Ishikawa (cell line): ENCODE data around the gene MCU.
A peak's percentile ranks its signal among the peaks of the same experiment; 100 is the strongest.

ENCODE experiments used
- CEBPB ChIP-seq: IDR thresholded peaks from 2 replicates; pipeline ENCODE4 v1.6.1; 2012
- CREB1 ChIP-seq: IDR thresholded peaks from 2 replicates; pipeline ENCODE4 v1.6.1; 2012; ENCODE audit warnings: low read depth
- EGR1 ChIP-seq: IDR thresholded peaks from 2 replicates; pipeline ENCODE4 v1.6.1; 2012
- EP300 ChIP-seq: IDR thresholded peaks from 2 replicates; pipeline ENCODE4 v1.6.1; 2012; ENCODE audit warnings: borderline replicate concordance
- FOXM1 ChIP-seq: IDR thresholded peaks from 2 replicates; pipeline ENCODE4 v1.6.1; 2012; ENCODE audit warnings: low read depth, borderline replicate concordance
- MAX ChIP-seq: IDR thresholded peaks from 2 replicates; pipeline ENCODE4 v1.6.1; 2012
- NFIC ChIP-seq: IDR thresholded peaks from 2 replicates; pipeline ENCODE4 v1.6.1; 2012
- RAD21 ChIP-seq: IDR thresholded peaks from 2 replicates; pipeline ENCODE4 v1.6.1; 2012; ENCODE audit warnings: low read depth
- TAF1 ChIP-seq: IDR thresholded peaks from 2 replicates; pipeline ENCODE4 v1.6.1; 2012; ENCODE audit warnings: low read depth, mild to moderate bottlenecking
- TCF12 ChIP-seq: IDR thresholded peaks from 2 replicates; pipeline ENCODE4 v1.6.1; 2012; ENCODE audit warnings: low read depth
- TEAD4 ChIP-seq: IDR thresholded peaks from 2 replicates; pipeline ENCODE4 v1.6.1; 2012
- YY1 ChIP-seq: IDR thresholded peaks from 2 replicates; pipeline ENCODE4 v1.6.1; 2012; ENCODE audit warnings: low read depth
- ZBTB7A ChIP-seq: IDR thresholded peaks from 2 replicates; pipeline ENCODE4 v1.6.1; 2012; ENCODE audit warnings: low read depth
- TF ChIP-seq, protein P1 (sequence below): IDR thresholded peaks from 2 replicates; pipeline ENCODE4 v1.6.1; 2012; ENCODE audit warnings: low read depth, mild to moderate bottlenecking
- TF ChIP-seq, protein P2 (sequence below): IDR thresholded peaks from 2 replicates; pipeline ENCODE4 v1.6.1; 2012

The MCU gene

DNA sequence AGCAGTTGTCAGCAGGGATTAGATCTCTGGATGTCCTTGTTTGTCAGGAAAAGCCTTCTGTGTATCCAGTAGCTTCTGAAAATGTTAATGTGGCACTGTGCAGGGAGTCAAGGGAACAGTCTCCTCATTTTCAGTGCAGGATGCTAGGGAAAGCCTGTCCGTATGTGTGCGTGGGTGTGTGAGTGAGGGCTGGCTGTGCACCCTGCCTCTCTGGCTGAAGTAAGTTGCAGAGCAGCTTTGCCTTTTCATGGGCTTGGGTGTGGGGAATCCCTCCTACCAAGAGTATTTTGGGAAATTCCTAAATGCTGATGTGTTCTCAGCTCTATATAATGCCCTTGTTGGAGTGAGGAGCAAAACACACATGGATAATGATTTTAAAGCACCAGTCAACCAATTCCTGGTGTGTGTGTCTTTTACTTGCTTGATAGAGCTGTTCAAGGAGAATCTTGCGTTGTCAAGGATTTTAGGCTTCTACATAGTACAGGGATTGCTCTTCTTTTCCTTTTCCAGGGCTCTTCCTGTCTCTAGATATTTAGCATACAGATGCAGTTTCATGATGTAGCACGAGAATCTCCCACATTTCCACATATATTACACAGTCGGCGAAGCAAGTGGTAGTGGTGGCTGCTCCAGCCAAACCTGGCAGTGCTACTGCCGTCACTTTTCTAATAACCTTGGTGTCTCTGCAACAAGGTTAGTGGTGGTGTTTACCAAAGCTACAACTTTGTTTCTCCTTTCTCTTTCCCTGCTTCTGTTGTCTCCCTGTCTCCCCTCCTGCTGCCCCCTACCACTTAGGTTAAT lies 92.8 kb downstream of the MCU start:
- TF ChIP-seq MAX = no peak
- TF ChIP-seq ZBTB7A = no peak
- TF ChIP-seq CEBPB = no peak
- TF ChIP-seq FOXM1 = no peak
- no peak for TF ChIP-seq YY1
- TF ChIP-seq TCF12 = peak; percentile 33; the same call in 1 of the 2 replicates
- TF ChIP-seq NFIC = no peak
- TF ChIP-seq, protein P1, sequence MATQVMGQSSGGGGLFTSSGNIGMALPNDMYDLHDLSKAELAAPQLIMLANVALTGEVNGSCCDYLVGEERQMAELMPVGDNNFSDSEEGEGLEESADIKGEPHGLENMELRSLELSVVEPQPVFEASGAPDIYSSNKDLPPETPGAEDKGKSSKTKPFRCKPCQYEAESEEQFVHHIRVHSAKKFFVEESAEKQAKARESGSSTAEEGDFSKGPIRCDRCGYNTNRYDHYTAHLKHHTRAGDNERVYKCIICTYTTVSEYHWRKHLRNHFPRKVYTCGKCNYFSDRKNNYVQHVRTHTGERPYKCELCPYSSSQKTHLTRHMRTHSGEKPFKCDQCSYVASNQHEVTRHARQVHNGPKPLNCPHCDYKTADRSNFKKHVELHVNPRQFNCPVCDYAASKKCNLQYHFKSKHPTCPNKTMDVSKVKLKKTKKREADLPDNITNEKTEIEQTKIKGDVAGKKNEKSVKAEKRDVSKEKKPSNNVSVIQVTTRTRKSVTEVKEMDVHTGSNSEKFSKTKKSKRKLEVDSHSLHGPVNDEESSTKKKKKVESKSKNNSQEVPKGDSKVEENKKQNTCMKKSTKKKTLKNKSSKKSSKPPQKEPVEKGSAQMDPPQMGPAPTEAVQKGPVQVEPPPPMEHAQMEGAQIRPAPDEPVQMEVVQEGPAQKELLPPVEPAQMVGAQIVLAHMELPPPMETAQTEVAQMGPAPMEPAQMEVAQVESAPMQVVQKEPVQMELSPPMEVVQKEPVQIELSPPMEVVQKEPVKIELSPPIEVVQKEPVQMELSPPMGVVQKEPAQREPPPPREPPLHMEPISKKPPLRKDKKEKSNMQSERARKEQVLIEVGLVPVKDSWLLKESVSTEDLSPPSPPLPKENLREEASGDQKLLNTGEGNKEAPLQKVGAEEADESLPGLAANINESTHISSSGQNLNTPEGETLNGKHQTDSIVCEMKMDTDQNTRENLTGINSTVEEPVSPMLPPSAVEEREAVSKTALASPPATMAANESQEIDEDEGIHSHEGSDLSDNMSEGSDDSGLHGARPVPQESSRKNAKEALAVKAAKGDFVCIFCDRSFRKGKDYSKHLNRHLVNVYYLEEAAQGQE = no peak
- TF ChIP-seq, protein P2, sequence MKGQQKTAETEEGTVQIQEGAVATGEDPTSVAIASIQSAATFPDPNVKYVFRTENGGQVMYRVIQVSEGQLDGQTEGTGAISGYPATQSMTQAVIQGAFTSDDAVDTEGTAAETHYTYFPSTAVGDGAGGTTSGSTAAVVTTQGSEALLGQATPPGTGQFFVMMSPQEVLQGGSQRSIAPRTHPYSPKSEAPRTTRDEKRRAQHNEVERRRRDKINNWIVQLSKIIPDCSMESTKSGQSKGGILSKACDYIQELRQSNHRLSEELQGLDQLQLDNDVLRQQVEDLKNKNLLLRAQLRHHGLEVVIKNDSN = no peak
- TF ChIP-seq EGR1 = peak; percentile 91
- TF ChIP-seq TEAD4 = peak; percentile 30; the same call in 1 of the 2 replicates
- no peak for TF ChIP-seq RAD21

DNA sequence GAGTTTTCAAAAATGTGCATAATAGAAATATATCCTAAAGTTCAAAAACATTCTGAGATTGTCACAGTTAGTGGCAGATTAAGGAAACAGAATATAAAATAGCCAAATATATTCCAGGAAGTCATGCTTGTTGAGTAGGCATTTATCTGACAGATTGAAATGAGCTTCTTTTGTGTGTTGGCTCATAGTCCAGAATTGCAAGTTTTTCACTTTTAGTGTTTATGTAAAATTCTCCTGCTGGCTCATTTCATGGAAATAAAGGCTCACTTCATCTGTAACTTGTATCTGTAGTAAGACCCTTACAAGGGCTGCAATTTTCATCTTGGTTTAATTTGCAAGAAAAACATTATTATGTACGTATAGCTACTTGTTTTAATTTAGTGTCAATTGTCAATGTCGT lies 93.5 kb downstream of the MCU start:
- no peak for TF ChIP-seq FOXM1
- TF ChIP-seq RAD21 = no peak
- no peak for TF ChIP-seq TAF1
- no peak for TF ChIP-seq NFIC
- no peak for TF ChIP-seq YY1
- TF ChIP-seq, protein P1 = no peak
- no peak for TF ChIP-seq TCF12
- TF ChIP-seq EP300 = no peak
- TF ChIP-seq MAX = no peak
- TF ChIP-seq CEBPB = no peak
- TF ChIP-seq ZBTB7A = no peak
- no peak for TF ChIP-seq CREB1
- no peak for TF ChIP-seq EGR1
- TF ChIP-seq TEAD4 = no peak
- TF ChIP-seq, protein P2 = no peak

GRCh38 chr10:72790216-72790990 lies 98.5 kb downstream of the MCU start:
- TF ChIP-seq NFIC = no peak
- no peak for TF ChIP-seq RAD21

GRCh38 chr10:72792288-72792687 lies 100.3 kb downstream of the MCU start:
- TF ChIP-seq MAX (no peak), RAD21 (no peak), NFIC (no peak), EP300 (no peak), CREB1 (no peak), YY1 (no peak), CEBPB (no peak), TCF12 (no peak), TAF1 (no peak), ZBTB7A (no peak), EGR1 (no peak), FOXM1 (no peak), TEAD4 (no peak)
- TF ChIP-seq, protein P2 = no peak
- TF ChIP-seq, protein P1 = no peak
